Neural crest cell (in vitro differentiated cells): ENCODE data around the gene KCNIP1. TPM values are rescaled to one million over a fixed set of nuclear protein-coding genes. Genes with fewer than 3 reads are reported as not detected.
A peak's percentile ranks its signal among the peaks of the same experiment; 100 is the strongest.

Experiments used
- DNase-seq: peaks from one replicate; pipeline ENCODE4 v3.0.0; 2021; ENCODE audit warnings: low read depth, mixed read lengths, low spot score
- H3K27ac Mint-ChIP-seq: one replicate; pipeline ENCODE4 v1.8.0; 2021; ENCODE audit warnings: mild to moderate bottlenecking, mixed read lengths; ENCODE audit not compliant: unreplicated experiment
- H3K27me3 Mint-ChIP-seq: 2 replicates; pipeline ENCODE4 v1.8.0; 2021; ENCODE audit warnings: low read depth, mild to moderate bottlenecking, mixed read lengths
- H3K36me3 Mint-ChIP-seq: 2 replicates; pipeline ENCODE4 v1.8.0; 2021; ENCODE audit warnings: low read depth, mild to moderate bottlenecking, mixed read lengths
- H3K4me1 Mint-ChIP-seq: 2 replicates; pipeline ENCODE4 v1.8.0; 2021; ENCODE audit warnings: mixed read lengths
- H3K4me3 Mint-ChIP-seq: one replicate; pipeline ENCODE4 v1.8.0; 2021; ENCODE audit warnings: mild to moderate bottlenecking, mixed read lengths
- H3K9me3 Mint-ChIP-seq: 2 replicates; pipeline ENCODE4 v1.8.0; 2021; ENCODE audit warnings: mixed read lengths
- total RNA-seq: library from RNA; stranded (reverse); gene quantifications from 2 replicates; pipeline ENCODE4 v1.2.1, GENCODE V29; 2021
- TF ChIP-seq, protein P1 (sequence below): fragments of 200-600 bp; sonication (generic); conservative IDR thresholded peaks from 2 replicates; pipeline ENCODE4 v1.5.0; 2021; ENCODE audit warnings: antibody characterized with exemption, mild to moderate bottlenecking

The KCNIP1 gene
- total RNA-seq, 1 donor from 2014 or later: 0.96 TPM

DNA sequence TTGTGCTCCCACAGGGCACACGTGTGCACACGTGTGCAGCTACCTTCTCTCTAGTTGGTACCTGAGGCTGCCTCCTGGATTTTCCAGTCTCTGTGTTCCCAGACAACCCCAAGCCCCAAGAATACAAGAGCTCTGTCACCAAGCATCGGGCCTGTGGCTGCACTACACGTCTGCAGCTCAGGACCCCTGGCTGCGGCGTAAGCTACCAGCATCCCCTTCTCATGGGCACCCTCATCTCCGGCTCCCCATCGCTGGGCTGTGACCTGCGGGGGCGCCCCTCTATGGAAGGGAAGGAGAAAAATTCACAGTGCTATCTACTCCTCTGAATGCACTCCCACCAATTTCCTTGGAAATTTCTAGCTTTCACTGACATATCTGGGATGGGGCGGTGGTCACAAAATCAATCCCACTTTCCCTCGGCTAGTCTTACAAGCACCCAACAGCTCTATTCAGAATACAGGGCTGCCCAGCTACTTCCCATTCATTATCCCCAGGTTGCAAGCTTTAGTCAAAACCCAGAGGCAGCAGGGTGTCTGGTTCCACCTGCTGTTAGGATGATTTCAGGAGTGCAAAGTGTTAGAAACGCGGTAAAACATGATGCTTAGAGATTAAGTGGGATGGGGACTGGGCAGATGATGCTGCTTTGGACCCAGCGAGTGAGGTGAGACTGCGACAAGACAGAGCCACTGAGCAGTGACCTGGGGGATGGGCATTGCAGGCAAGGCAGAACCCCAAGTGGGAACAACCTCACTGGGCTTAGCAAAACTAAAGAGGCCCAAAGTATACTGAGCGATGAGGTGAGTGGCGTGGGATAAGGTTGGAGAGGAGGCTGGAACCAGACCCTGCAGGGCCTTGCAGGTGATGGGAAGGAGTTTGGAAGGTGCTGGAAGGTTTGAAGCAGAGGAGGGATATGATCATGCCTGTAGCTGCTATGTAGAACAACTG is 121.7 kb downstream of the KCNIP1 start:
- Mint-ChIP-seq H3K27ac (no peak overlapping the region), H3K4me3 (no peak overlapping the region), H3K9me3 (no peaks in the 10 kb centered on the region), H3K36me3 (no peaks in the 10 kb centered on the region), H3K4me1 (peaks cover 11% of the 10 kb centered on the region), H3K27me3 (peaks cover 12% of the 10 kb centered on the region)
- DNase-seq: no peak
- TF ChIP-seq, protein P1, sequence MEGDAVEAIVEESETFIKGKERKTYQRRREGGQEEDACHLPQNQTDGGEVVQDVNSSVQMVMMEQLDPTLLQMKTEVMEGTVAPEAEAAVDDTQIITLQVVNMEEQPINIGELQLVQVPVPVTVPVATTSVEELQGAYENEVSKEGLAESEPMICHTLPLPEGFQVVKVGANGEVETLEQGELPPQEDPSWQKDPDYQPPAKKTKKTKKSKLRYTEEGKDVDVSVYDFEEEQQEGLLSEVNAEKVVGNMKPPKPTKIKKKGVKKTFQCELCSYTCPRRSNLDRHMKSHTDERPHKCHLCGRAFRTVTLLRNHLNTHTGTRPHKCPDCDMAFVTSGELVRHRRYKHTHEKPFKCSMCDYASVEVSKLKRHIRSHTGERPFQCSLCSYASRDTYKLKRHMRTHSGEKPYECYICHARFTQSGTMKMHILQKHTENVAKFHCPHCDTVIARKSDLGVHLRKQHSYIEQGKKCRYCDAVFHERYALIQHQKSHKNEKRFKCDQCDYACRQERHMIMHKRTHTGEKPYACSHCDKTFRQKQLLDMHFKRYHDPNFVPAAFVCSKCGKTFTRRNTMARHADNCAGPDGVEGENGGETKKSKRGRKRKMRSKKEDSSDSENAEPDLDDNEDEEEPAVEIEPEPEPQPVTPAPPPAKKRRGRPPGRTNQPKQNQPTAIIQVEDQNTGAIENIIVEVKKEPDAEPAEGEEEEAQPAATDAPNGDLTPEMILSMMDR: no peak

DNA sequence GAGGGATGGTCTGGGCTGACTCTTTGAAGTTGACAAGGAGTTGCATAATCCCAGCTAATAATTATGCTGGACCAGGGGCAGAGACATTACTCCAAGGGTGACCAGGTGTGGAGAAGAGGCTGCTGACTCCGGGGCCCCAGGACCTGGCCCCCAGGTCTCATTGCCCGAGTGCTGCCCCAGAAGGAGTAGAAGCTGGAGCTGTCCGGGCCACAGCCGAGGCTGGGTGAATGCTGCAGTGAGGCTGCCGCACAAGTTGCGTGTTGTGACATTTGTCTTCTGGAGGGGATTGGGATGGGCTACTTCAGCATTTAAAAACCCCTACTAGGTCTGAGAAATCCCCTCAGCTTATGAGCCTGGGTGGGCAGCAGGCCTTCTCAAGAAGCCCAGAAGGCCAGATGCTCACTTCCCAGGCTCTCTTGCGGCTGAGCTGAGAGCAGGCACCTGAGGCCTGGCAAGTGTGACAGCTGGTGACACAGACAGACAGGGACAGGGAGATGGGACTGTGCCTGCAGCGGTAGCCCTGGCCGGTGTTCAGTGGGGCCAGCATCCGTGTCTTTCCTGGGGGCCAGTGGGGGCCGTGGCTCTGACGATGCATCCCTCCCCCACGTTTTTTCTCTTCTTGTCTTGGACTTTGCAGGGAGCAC is 122.8 kb downstream of the KCNIP1 start:
- H3K4me1 Mint-ChIP-seq: peaks cover 13% of the 10 kb centered on the region
- no peaks in the 10 kb centered on the region for H3K36me3 Mint-ChIP-seq
- DNase-seq: no peak
- H3K9me3 Mint-ChIP-seq: no peaks in the 10 kb centered on the region
- TF ChIP-seq, protein P1: no peak
- no peak overlapping the region for H3K4me3 Mint-ChIP-seq
- no peak overlapping the region for H3K27ac Mint-ChIP-seq
- peaks cover 12% of the 10 kb centered on the region for H3K27me3 Mint-ChIP-seq

DNA sequence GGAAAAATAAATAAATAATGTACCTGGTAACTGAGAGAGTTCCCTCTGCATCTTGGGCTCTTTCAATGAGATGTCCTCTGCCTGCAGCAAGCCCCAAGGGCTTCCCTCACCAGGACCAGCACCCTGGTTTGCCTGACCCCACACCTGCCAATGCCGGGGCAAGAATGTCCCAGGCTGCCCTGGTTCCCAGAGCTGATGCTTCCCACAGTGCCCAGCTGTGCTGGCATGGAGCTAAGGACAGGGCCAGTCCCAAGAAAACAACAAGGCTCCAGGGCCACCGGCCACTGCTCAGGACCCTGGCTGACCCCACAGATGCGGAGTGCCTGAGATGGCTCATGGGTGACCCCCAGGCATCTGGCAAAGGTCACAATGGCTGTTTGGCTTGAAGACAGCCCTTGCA is 123.5 kb downstream of the KCNIP1 start:
- Mint-ChIP-seq H3K27me3 (peaks cover 12% of the 10 kb centered on the region), H3K36me3 (no peaks in the 10 kb centered on the region), H3K9me3 (no peaks in the 10 kb centered on the region), H3K4me1 (peaks cover 19% of the 10 kb centered on the region), H3K27ac (no peak overlapping the region), H3K4me3 (no peak overlapping the region)
- TF ChIP-seq, protein P1: no peak
- DNase-seq: no peak

DNA sequence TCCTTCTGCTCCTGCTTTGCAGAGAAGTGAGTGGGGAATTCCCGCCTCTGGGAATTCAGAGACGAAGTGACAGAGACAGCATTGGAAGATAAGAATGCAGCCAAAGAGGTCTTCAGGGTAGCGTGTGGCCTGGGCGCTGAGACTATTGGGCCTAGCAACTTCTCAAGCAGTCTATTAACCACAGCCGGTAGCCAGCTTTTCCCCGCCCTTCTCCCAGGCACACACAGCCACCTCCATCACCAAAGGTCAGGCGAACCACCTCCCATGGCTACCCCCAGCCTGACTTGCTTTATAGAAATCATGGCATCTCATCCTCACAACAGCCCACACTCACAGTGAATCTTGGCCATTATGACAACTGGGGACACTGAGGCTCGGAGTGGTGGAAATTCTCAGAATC is 124.2 kb downstream of the KCNIP1 start:
- no peak for DNase-seq
- Mint-ChIP-seq H3K36me3 (no peaks in the 10 kb centered on the region), H3K4me3 (no peak overlapping the region), H3K27ac (no peak overlapping the region), H3K27me3 (peaks cover 12% of the 10 kb centered on the region), H3K4me1 (peaks cover 24% of the 10 kb centered on the region), H3K9me3 (no peaks in the 10 kb centered on the region)
- TF ChIP-seq, protein P1: no peak

DNA sequence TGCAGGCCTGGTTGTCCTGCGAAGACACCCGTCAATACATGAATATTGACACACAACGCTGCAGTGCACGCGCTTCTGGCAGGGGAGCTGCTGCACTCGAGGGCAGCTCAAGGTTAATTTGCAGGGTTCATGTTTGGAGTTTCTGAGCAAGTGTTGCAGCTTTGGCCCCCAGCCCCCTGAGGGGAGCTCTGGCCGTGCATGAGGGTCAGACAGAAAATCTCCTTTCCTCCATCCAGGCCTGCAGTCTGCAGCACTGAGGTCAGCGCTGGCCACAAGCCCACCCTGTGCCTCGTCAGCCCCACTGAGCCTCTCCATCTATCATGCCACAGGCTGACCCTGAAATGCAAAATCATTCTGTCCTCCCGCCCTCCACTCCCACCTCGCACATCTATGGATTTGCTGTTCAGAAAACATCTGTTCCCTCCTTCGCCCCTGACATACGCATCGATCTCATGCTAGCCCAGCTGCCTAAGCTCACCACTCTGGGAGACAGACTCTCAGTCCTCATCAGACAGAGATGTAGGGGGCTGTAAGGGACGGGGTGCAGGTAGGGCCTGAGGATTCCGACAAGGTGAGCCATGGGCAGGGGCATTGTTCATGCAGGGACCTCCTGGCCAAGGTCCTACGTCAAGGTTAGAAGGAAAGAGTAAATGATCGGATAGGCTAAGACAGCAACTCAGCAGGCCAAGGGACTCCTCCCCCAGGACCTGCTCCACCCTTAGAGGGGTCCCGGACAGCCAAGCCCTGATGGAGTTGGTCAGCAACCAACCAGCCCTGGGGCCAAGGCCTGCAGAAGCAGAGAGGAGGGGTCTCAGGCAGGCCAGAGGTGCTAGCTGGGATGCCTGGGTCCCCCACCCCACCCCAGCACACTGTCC is 125.1 kb downstream of the KCNIP1 start:
- Mint-ChIP-seq H3K36me3 (no peaks in the 10 kb centered on the region), H3K9me3 (no peaks in the 10 kb centered on the region), H3K4me1 (peaks cover 29% of the 10 kb centered on the region), H3K4me3 (no peak overlapping the region), H3K27ac (peak overlapping the region; percentile 79), H3K27me3 (peaks cover 6% of the 10 kb centered on the region)
- TF ChIP-seq, protein P1: no peak
- DNase-seq: no peak
